IMR-90 (cell line): ENCODE data around the gene FATE1.
"Not testable (repeated sequence)": the region's sequence is repeated elsewhere in the genome, so short reads cannot be mapped to it uniquely, and the experiment has no call there.

Experiments used
- BHLHE40 ChIP-seq: fragments of 150-350 bp; IDR thresholded peaks from 2 replicates; pipeline ENCODE4 v1.6.1; 2016; ENCODE audit warnings: mild to moderate bottlenecking, low read depth, low read length
- CEBPB ChIP-seq: IDR thresholded peaks from 2 replicates; pipeline ENCODE4 v1.6.1; 2012; ENCODE audit warnings: low read depth, low read length, improper control_type of control experiment
- CHD1 ChIP-seq: IDR thresholded peaks from 2 replicates; pipeline ENCODE4 v1.6.1; 2012; ENCODE audit warnings: low read depth, low read length, improper control_type of control experiment
- CTCF ChIP-seq: conservative IDR thresholded peaks from 2 replicates; pipeline ENCODE4 v1.5.1; 2012; ENCODE audit warnings: mild to moderate bottlenecking, low read depth, low read length, improper control_type of control experiment
- FOS ChIP-seq: fragments of 150-350 bp; IDR thresholded peaks from 2 replicates; pipeline ENCODE4 v1.6.1; 2016; ENCODE audit warnings: low read depth, low read length
- MAFK ChIP-seq: IDR thresholded peaks from 2 replicates; pipeline ENCODE4 v1.6.1; 2012; ENCODE audit warnings: low read depth, low read length, improper control_type of control experiment
- MAZ ChIP-seq: IDR thresholded peaks from 2 replicates; pipeline ENCODE4 v1.6.1; 2012; ENCODE audit warnings: low read depth, mild to moderate bottlenecking, low read length, improper control_type of control experiment, moderate library complexity, borderline replicate concordance
- MXI1 ChIP-seq: IDR thresholded peaks from 2 replicates; pipeline ENCODE4 v1.6.1; 2012; ENCODE audit warnings: low read depth, mild to moderate bottlenecking, low read length, moderate library complexity, borderline replicate concordance
- POLR2A ChIP-seq: IDR thresholded peaks from 2 replicates; pipeline ENCODE4 v1.6.1; 2012; ENCODE audit warnings: mild to moderate bottlenecking, low read depth, low read length
- RAD21 ChIP-seq: IDR thresholded peaks from 2 replicates; pipeline ENCODE4 v1.6.1; 2012; ENCODE audit warnings: low read length, improper control_type of control experiment
- RFX5 ChIP-seq: IDR thresholded peaks from 2 replicates; pipeline ENCODE4 v1.8.0; 2012; ENCODE audit warnings: low read depth, mild to moderate bottlenecking, low read length, moderate library complexity
- SMC3 ChIP-seq: fragments of 150-350 bp; IDR thresholded peaks from 2 replicates; pipeline ENCODE4 v1.6.1; 2016; ENCODE audit warnings: low read depth, mild to moderate bottlenecking, antibody characterized with exemption, low read length, moderate library complexity
- TF ChIP-seq, protein P1 (sequence below): fragments of 150-350 bp; IDR thresholded peaks from 2 replicates; pipeline ENCODE4 v1.6.1; 2016; ENCODE audit warnings: low read depth, mild to moderate bottlenecking, low read length, moderate library complexity, borderline replicate concordance
- TF ChIP-seq, protein P2 (sequence below): fragments of 150-350 bp; IDR thresholded peaks from 2 replicates; pipeline ENCODE4 v1.6.1; 2017; ENCODE audit warnings: mild to moderate bottlenecking, antibody characterized with exemption, low read length, low read depth

- TF ChIP-seq CTCF, RFX5, SMC3, CHD1, POLR2A, CEBPB, BHLHE40, MAFK, RAD21, FOS, MXI1, MAZ: not testable (repeated sequence)
- TF ChIP-seq, protein P1, sequence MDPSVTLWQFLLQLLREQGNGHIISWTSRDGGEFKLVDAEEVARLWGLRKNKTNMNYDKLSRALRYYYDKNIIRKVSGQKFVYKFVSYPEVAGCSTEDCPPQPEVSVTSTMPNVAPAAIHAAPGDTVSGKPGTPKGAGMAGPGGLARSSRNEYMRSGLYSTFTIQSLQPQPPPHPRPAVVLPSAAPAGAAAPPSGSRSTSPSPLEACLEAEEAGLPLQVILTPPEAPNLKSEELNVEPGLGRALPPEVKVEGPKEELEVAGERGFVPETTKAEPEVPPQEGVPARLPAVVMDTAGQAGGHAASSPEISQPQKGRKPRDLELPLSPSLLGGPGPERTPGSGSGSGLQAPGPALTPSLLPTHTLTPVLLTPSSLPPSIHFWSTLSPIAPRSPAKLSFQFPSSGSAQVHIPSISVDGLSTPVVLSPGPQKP: not testable (repeated sequence)
- TF ChIP-seq, protein P2, sequence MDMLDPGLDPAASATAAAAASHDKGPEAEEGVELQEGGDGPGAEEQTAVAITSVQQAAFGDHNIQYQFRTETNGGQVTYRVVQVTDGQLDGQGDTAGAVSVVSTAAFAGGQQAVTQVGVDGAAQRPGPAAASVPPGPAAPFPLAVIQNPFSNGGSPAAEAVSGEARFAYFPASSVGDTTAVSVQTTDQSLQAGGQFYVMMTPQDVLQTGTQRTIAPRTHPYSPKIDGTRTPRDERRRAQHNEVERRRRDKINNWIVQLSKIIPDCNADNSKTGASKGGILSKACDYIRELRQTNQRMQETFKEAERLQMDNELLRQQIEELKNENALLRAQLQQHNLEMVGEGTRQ: not testable (repeated sequence)
These were observed 18.8 kb upstream of the FATE1 start for GRCh38 chrX:151697082-151697481.
